Liver (tissue), 9 donors: ENCODE data around the gene NSDHL. TPM values are rescaled to one million over a fixed set of nuclear protein-coding genes. Genes with fewer than 3 reads are reported as not detected.
"Not testable (repeated sequence)": the region's sequence is repeated elsewhere in the genome, so short reads cannot be mapped to it uniquely, and the experiment has no call there.

ENCODE experiments used
- DNase-seq: peaks from one replicate; pipeline ENCODE4 v3.0.0-alpha.2; 2017; ENCODE audit warnings: low spot score
- H3K27ac ChIP-seq, 2 donors: one replicate each; pipeline ENCODE4 v1.7.0; 2013; ENCODE audit warnings: inconsistent platforms in 2 of 2, low read length in 2 of 2, control low read depth in 1 of 2, low read depth in 1 of 2, mild to moderate bottlenecking in 1 of 2
- H3K27me3 ChIP-seq, 4 donors: one replicate each; pipeline versions ENCODE4 v1.6.1 to v1.7.0; 2013; ENCODE audit warnings: low read length in 3 of 4, inconsistent platforms in 1 of 4, mild to moderate bottlenecking in 1 of 4, moderate library complexity in 1 of 4; ENCODE audit not compliant: control insufficient read depth in 4 of 4, insufficient read depth in 4 of 4
- H3K36me3 ChIP-seq, 4 donors: one replicate each; pipeline versions ENCODE4 v1.6.1 to v1.7.0; 2013; ENCODE audit warnings: low read length in 3 of 4, mild to moderate bottlenecking in 3 of 4, low read depth in 1 of 4, moderate library complexity in 1 of 4; ENCODE audit not compliant: control insufficient read depth in 4 of 4, insufficient read depth in 3 of 4
- H3K4me1 ChIP-seq, 4 donors: one replicate each; pipeline versions ENCODE4 v1.6.1 to v1.7.0; 2013; ENCODE audit warnings: low read length in 3 of 4, mild to moderate bottlenecking in 3 of 4, moderate library complexity in 1 of 4; ENCODE audit not compliant: control insufficient read depth in 4 of 4, insufficient read depth in 4 of 4
- H3K4me3 ChIP-seq, 3 donors: one replicate each; pipeline versions ENCODE4 v1.6.1 to v1.7.0; 2013; ENCODE audit warnings: low read length in 3 of 3, control low read depth in 1 of 3, low read depth in 1 of 3, mild to moderate bottlenecking in 1 of 3
- H3K9ac ChIP-seq, 2 donors: one replicate each; pipeline ENCODE4 v1.7.0; 2013; ENCODE audit warnings: low read length in 2 of 2, mild to moderate bottlenecking in 2 of 2, moderate library complexity in 2 of 2, control low read depth in 1 of 2, low read depth in 1 of 2
- H3K9me3 ChIP-seq, 4 donors: one replicate each; pipeline versions ENCODE4 v1.6.1 to v1.7.0; 2013; ENCODE audit warnings: low read length in 3 of 4; ENCODE audit not compliant: control insufficient read depth in 4 of 4
- EGR1 ChIP-seq, 2 donors: IDR thresholded peaks; 2 replicates each; pipeline ENCODE4 v1.6.1; 2016 to 2018; ENCODE audit warnings: antibody characterized with exemption in 2 of 2, low read depth in 2 of 2
- FOXA2 ChIP-seq: IDR thresholded peaks from 2 replicates; pipeline ENCODE4 v1.6.1; 2016; ENCODE audit warnings: antibody characterized with exemption
- GABPA ChIP-seq, 2 donors: IDR thresholded peaks in 1 of 2; conservative IDR thresholded peaks in 1 of 2; 2 replicates each; pipeline ENCODE4 v1.6.1; 2016; ENCODE audit warnings: antibody characterized with exemption in 2 of 2, mild to moderate bottlenecking in 1 of 2, moderate library complexity in 1 of 2
- HNF4A ChIP-seq, 2 donors: conservative IDR thresholded peaks; 2 replicates each; pipeline ENCODE4 v1.6.1; 2016; ENCODE audit warnings: antibody characterized with exemption in 2 of 2, mild to moderate bottlenecking in 2 of 2
- HNF4G ChIP-seq: IDR thresholded peaks from 2 replicates; pipeline ENCODE4 v1.6.1; 2016; ENCODE audit warnings: antibody characterized with exemption
- JUND ChIP-seq, 2 donors: IDR thresholded peaks; 2 replicates each; pipeline ENCODE4 v1.6.1; 2016; ENCODE audit warnings: antibody characterized with exemption in 2 of 2
- NR2F2 ChIP-seq: IDR thresholded peaks from 2 replicates; pipeline ENCODE4 v1.6.1; 2016; ENCODE audit warnings: antibody characterized with exemption
- RAD21 ChIP-seq, 2 donors: IDR thresholded peaks; 2 replicates each; pipeline ENCODE4 v1.6.1; 2016; ENCODE audit warnings: antibody characterized with exemption in 2 of 2, mild to moderate bottlenecking in 2 of 2
- RXRA ChIP-seq, 2 donors: IDR thresholded peaks; 2 replicates each; pipeline ENCODE4 v1.6.1; 2017 to 2018; ENCODE audit warnings: antibody characterized with exemption in 2 of 2, mild to moderate bottlenecking in 1 of 2
- SP1 ChIP-seq: IDR thresholded peaks from 2 replicates; pipeline ENCODE4 v1.6.1; 2018; ENCODE audit warnings: antibody characterized with exemption, mild to moderate bottlenecking
- TAF1 ChIP-seq: conservative IDR thresholded peaks from 2 replicates; pipeline ENCODE4 v1.6.1; 2016; ENCODE audit warnings: antibody characterized with exemption, mild to moderate bottlenecking
- WGBS: extraction: QIAGEN DNeasy Blood & Tissue Kit; methylation state at CpG from one replicate; pipeline ENCODE4 v1.1.7; 2013; 5-methylcytosine and 5-hydroxymethylcytosine counted together
- polyA plus RNA-seq, 2 donors: library from polyadenylated mRNA; stranded (reverse) in 1 of 2; unstranded in 1 of 2; fragments of 200-250 nt in 1 of 2; fragments of >200 nt in 1 of 2; fragmentation: Nextera tagmentation in 1 of 2; extraction: Ambion mirVana in 1 of 2; gene quantifications; one replicate each; pipeline versions ENCODE4 v1.2.1 to v1.2.3, GENCODE V29; 2013 to 2015
- total RNA-seq, 2 donors: library from RNA; depleted of rRNA; stranded (reverse); fragments of >200 nt; gene quantifications; one replicate each; pipeline ENCODE4 v1.2.3, GENCODE V29; 2014
- TF ChIP-seq, protein P1 (sequence below): IDR thresholded peaks from 2 replicates; pipeline ENCODE4 v1.6.1; 2016; ENCODE audit warnings: antibody characterized with exemption
- TF ChIP-seq, protein P2 (sequence below): IDR thresholded peaks from 2 replicates; pipeline ENCODE4 v1.6.1; 2016; ENCODE audit warnings: antibody characterized with exemption
- TF ChIP-seq, protein P3 (sequence below): fragments of 150-350 bp; IDR thresholded peaks from 2 replicates; pipeline ENCODE4 v1.5.1; 2017; ENCODE audit warnings: improper control_type of control experiment, low read depth, low read length; ENCODE audit not compliant: missing input control
- TF ChIP-seq, protein P4 (sequence below): IDR thresholded peaks from 2 replicates; pipeline ENCODE4 v1.6.1; 2016; ENCODE audit warnings: antibody characterized with exemption, mild to moderate bottlenecking
- donor health status: healthy.
- donor health status: healthy.
- donor health status: healthy.
- donor health status: healthy.
- donor health status: healthy.

NSDHL gene
- total and polyA plus RNA-seq, 4 donors = 23.8 to 63.6 (median 38.6) TPM

DNA sequence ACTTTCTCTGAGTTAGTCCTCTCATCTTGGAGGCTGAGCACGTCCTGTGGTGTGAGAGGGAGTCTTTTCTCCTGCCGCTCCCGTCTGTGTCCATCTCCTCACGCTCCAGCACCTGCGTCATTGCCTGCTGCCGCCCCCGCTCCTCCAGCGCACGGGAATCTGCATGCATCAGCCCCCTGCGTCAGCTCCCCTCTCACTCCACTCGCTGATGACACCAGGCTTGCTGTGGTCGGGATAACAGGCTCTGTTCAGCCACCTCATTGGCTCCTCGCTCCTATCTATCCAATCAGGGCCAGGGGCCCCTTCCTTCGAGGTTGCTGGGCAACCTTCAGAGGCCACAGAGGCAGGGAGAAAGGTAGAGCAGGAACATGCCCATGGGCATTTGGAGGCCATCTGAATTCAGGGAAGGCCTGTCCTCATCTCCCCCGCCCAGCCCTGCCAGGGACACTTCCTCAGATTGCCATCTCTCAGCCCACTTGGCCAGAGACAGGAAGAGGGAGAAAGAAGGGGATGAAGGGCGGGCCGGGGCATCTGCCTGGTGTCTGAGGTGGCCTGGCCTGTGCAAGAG, 76.3 kb downstream of the NSDHL start:
- Histone ChIP-seq H3K9ac (no peak overlapping the region), H3K36me3 (no peaks in the 10 kb centered on the region), H3K9me3 (no peaks in the 10 kb centered on the region), H3K4me1 (no peaks in the 10 kb centered on the region), H3K27me3 (no peaks in the 10 kb centered on the region), H3K4me3 (no peak overlapping the region), H3K27ac (no peak overlapping the region)
- TF ChIP-seq RAD21 (IDR thresholded peaks at IDR 0.05) (no peak), FOXA2 (no peak), JUND (IDR thresholded peaks at IDR 0.05) (no peak), TAF1 (no peak), HNF4A (conservative IDR thresholded peaks at IDR 0.05) (no peak)
- TF ChIP-seq, protein P1, sequence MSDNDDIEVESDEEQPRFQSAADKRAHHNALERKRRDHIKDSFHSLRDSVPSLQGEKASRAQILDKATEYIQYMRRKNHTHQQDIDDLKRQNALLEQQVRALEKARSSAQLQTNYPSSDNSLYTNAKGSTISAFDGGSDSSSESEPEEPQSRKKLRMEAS = no peak
- TF ChIP-seq, protein P2, sequence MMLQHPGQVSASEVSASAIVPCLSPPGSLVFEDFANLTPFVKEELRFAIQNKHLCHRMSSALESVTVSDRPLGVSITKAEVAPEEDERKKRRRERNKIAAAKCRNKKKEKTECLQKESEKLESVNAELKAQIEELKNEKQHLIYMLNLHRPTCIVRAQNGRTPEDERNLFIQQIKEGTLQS = no peak
- TF ChIP-seq, protein P3, sequence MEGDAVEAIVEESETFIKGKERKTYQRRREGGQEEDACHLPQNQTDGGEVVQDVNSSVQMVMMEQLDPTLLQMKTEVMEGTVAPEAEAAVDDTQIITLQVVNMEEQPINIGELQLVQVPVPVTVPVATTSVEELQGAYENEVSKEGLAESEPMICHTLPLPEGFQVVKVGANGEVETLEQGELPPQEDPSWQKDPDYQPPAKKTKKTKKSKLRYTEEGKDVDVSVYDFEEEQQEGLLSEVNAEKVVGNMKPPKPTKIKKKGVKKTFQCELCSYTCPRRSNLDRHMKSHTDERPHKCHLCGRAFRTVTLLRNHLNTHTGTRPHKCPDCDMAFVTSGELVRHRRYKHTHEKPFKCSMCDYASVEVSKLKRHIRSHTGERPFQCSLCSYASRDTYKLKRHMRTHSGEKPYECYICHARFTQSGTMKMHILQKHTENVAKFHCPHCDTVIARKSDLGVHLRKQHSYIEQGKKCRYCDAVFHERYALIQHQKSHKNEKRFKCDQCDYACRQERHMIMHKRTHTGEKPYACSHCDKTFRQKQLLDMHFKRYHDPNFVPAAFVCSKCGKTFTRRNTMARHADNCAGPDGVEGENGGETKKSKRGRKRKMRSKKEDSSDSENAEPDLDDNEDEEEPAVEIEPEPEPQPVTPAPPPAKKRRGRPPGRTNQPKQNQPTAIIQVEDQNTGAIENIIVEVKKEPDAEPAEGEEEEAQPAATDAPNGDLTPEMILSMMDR = no peak
- 65% methylated on average over 17 of the region's 17 CpGs for WGBS
- DNase-seq = no peak

DNA sequence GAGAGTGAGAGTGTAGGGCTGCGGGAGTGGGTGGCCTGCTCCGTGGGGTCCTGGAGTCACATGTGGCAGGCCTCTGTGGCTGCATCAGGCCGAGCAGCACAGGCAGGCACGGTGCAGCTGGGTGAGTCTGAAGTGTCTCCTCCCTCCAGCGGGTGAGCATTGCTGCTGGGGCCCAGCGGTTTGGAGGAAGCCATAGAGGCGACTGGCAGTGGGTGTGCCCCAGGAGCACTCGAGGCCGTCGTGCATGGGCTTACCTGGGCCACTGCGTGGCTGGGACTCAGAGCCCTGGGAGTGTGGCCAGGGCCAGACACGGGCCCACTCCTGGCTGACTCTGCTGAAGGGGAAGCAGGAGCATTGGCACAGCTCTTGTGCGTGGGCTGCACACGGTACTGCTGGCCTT, 77.6 kb downstream of the NSDHL start:
- no peak overlapping the region for H3K9ac ChIP-seq
- WGBS = 90% methylated on average over 14 of the region's 14 CpGs
- H3K27me3 ChIP-seq = no peaks in the 10 kb centered on the region
- no peak overlapping the region for H3K27ac ChIP-seq
- no peaks in the 10 kb centered on the region for H3K9me3 ChIP-seq
- TF ChIP-seq, protein P1 = no peak
- TF ChIP-seq, protein P3 = no peak
- TF ChIP-seq, protein P2 = no peak
- TF ChIP-seq EGR1 (IDR thresholded peaks at IDR 0.05; ENCODE audit: low read depth in 2 of 2) (no peak), NR2F2 (no peak), JUND (IDR thresholded peaks at IDR 0.05) (no peak), HNF4G (no peak), SP1 (no peak), RXRA (IDR thresholded peaks at IDR 0.05) (no peak), GABPA (IDR thresholded peaks at IDR 0.05 in 1 of 2, conservative IDR thresholded peaks at IDR 0.05 in 1 of 2) (no peak)
- TF ChIP-seq, protein P4, sequence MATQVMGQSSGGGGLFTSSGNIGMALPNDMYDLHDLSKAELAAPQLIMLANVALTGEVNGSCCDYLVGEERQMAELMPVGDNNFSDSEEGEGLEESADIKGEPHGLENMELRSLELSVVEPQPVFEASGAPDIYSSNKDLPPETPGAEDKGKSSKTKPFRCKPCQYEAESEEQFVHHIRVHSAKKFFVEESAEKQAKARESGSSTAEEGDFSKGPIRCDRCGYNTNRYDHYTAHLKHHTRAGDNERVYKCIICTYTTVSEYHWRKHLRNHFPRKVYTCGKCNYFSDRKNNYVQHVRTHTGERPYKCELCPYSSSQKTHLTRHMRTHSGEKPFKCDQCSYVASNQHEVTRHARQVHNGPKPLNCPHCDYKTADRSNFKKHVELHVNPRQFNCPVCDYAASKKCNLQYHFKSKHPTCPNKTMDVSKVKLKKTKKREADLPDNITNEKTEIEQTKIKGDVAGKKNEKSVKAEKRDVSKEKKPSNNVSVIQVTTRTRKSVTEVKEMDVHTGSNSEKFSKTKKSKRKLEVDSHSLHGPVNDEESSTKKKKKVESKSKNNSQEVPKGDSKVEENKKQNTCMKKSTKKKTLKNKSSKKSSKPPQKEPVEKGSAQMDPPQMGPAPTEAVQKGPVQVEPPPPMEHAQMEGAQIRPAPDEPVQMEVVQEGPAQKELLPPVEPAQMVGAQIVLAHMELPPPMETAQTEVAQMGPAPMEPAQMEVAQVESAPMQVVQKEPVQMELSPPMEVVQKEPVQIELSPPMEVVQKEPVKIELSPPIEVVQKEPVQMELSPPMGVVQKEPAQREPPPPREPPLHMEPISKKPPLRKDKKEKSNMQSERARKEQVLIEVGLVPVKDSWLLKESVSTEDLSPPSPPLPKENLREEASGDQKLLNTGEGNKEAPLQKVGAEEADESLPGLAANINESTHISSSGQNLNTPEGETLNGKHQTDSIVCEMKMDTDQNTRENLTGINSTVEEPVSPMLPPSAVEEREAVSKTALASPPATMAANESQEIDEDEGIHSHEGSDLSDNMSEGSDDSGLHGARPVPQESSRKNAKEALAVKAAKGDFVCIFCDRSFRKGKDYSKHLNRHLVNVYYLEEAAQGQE = no peak
- no peak overlapping the region for H3K4me3 ChIP-seq
- no peaks in the 10 kb centered on the region for H3K4me1 ChIP-seq
- no peak for DNase-seq
- no peaks in the 10 kb centered on the region for H3K36me3 ChIP-seq

DNA sequence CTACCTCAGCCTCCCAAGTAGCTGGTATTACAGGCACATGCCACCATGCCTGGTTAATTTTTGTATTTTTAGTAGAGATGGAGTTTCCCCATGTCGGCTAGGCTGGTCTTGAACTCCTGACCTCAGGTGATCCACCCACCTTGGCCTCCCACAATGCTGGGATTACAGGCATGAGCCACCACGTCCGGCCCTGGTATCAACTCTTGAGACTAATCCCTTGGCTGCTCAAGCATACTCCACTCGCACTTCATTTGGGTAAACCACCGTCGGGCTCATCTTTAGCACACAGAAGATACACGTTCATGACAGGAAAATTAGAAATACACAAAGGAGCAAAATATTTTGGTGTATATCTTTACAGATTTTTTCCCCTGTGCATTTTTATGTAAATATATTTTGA, 79.2 kb downstream of the NSDHL start:
- H3K36me3 ChIP-seq, DNase-seq, H3K4me3 ChIP-seq, H3K9ac ChIP-seq, H3K9me3 ChIP-seq, H3K27ac ChIP-seq, H3K27me3 ChIP-seq, H3K4me1 ChIP-seq: not testable (repeated sequence)
- WGBS = 93% methylated on average over 7 of the region's 7 CpGs
